HCT116 (cell line): Measurements from ENCODE around the gene OR2A42. TPM values are rescaled to one million over a fixed set of nuclear protein-coding genes. Genes with fewer than 3 reads are reported as not detected.
"Not testable (repeated sequence)": the region's sequence is repeated elsewhere in the genome, so short reads cannot be mapped to it uniquely, and the experiment has no call there.

Source experiments
- ATAC-seq: fragments of 200-7000 bp; cut with Tn5 transposase; 2 replicates; pipeline ENCODE4 v1.9.1; 2020; ENCODE audit warnings: mild to moderate bottlenecking, moderate library complexity
- BruUV-seq: library from RNA; stranded (reverse); fragments of 400-500 nt; replicated peaks from 2 replicates; lab custom pipeline; 2021; lab: Mats Ljungman, UMichigan
- CTCF ChIA-PET: fragments of 300-600 bp; sonication (Branson Sonifier 250); formaldehyde crosslinking; loops from one replicate; lab custom pipeline; 2021; ENCODE audit warnings: antibody characterized with exemption; lab: Charles Lee
- POLR2A ChIA-PET: fragments of 300-600, 350-600 bp; sonication (Branson Sonifier 250); formaldehyde crosslinking; loops from one replicate; lab custom pipeline; 2021; ENCODE audit warnings: antibody characterized with exemption; lab: Charles Lee
- RAD21 ChIA-PET, 2 experiments: fragments of 300-600 bp; sonication (Branson Sonifier 250); formaldehyde crosslinking; loops; one replicate each; lab custom pipeline; 2023; ENCODE audit warnings: low total read pairs in 2 of 2; ENCODE audit not compliant: uncharacterized antibody in 2 of 2, unreplicated experiment in 2 of 2, low non-redundant PET in 1 of 2; lab: Charles Lee
- DNase-seq: peaks from one replicate; pipeline ENCODE4 v3.0.0-alpha.2; 2010; ENCODE audit warnings: low read depth, low spot score
- H2AFZ ChIP-seq: fragments of 200-600 bp; shearing (Covaris generic), sonication (generic); 2 replicates; pipeline ENCODE4 v1.6.1; 2017; ENCODE audit warnings: low read depth, mixed run types, mixed read lengths, antibody characterized with exemption, low read length; ENCODE audit not compliant: poor library complexity, severe bottlenecking
- H3K27ac ChIP-seq: 2 replicates; pipeline ENCODE4 v1.5.1; 2012; ENCODE audit warnings: low read depth, low read length
- H3K27me3 ChIP-seq: fragments of 200-600 bp; sonication (generic); 2 replicates; pipeline ENCODE4 v1.6.1; 2016; ENCODE audit warnings: mixed run types, low read length, mixed read lengths; ENCODE audit not compliant: insufficient read depth
- H3K36me3 ChIP-seq, 2 experiments: fragments of 200-500 bp in 1 of 2; fragments of 200-600 bp in 1 of 2; sonication (Bioruptor generic) in 1 of 2; sonication (generic) in 1 of 2; 2 replicates each; pipeline versions ENCODE4 v1.5.1 to v1.6.1; 2014 to 2016; ENCODE audit warnings: low read length in 2 of 2, inconsistent platforms in 1 of 2, mixed read lengths in 1 of 2, mixed run types in 1 of 2; ENCODE audit not compliant: insufficient read depth in 2 of 2, control insufficient read depth in 1 of 2
- H3K4me1 ChIP-seq, 2 experiments: fragments of 200-600 bp in 1 of 2; sonication (generic) in 1 of 2; 2 replicates each; pipeline versions ENCODE4 v1.5.1 to v1.6.1; 2012 to 2017; ENCODE audit warnings: low read length in 2 of 2, inconsistent platforms in 1 of 2, mild to moderate bottlenecking in 1 of 2, mixed read lengths in 1 of 2, mixed run types in 1 of 2, moderate library complexity in 1 of 2; ENCODE audit not compliant: insufficient read depth in 2 of 2, control insufficient read depth in 1 of 2
- H3K4me2 ChIP-seq: fragments of 200-600 bp; sonication (generic); 2 replicates; pipeline ENCODE4 v1.6.1; 2017; ENCODE audit warnings: mixed run types, low read length, mixed read lengths
- H3K4me3 ChIP-seq, 2 experiments: fragments of 200-600 bp in 1 of 2; sonication (generic) in 1 of 2; replicated peaks in 1 of 2; 2 replicates each; pipeline ENCODE4 v1.5.1; 2011 to 2016; ENCODE audit warnings: low read length in 2 of 2, control low read depth in 1 of 2, low read depth in 1 of 2, mild to moderate bottlenecking in 1 of 2, mixed read lengths in 1 of 2, mixed run types in 1 of 2
- H3K79me2 ChIP-seq: fragments of 200-600 bp; sonication (generic); 2 replicates; pipeline ENCODE4 v1.6.1; 2017; ENCODE audit warnings: mild to moderate bottlenecking, mixed run types, low read length, moderate library complexity, mixed read lengths; ENCODE audit not compliant: insufficient read depth
- H3K9ac ChIP-seq: fragments of 200-600 bp; sonication (generic); 2 replicates; pipeline ENCODE4 v1.6.1; 2016; ENCODE audit warnings: low read length, mixed read lengths
- H3K9me2 ChIP-seq: fragments of 200-600 bp; sonication (generic), shearing (Covaris generic); 2 replicates; pipeline ENCODE4 v1.6.1; 2017; ENCODE audit warnings: mixed run types, mild to moderate bottlenecking, moderate library complexity; ENCODE audit not compliant: insufficient read depth
- H3K9me3 ChIP-seq, 2 experiments: fragments of 200-500 bp in 1 of 2; fragments of 200-600 bp in 1 of 2; sonication (Bioruptor generic) in 1 of 2; sonication (generic) in 1 of 2; 2 replicates each; pipeline ENCODE4 v1.6.1; 2014 to 2017; ENCODE audit warnings: low read length in 2 of 2, mixed read lengths in 2 of 2, inconsistent platforms in 1 of 2, low read depth in 1 of 2, mild to moderate bottlenecking in 1 of 2, mixed run types in 1 of 2, moderate library complexity in 1 of 2; ENCODE audit not compliant: control insufficient read depth in 1 of 2, insufficient read depth in 1 of 2
- H4K20me1 ChIP-seq: fragments of 200-600 bp; sonication (generic), shearing (Covaris generic); 2 replicates; pipeline ENCODE4 v1.6.1; 2017; ENCODE audit warnings: mixed run types, mild to moderate bottlenecking, moderate library complexity; ENCODE audit not compliant: insufficient read depth
- intact Hi-C: fragments of 100-400 bp; cut with micrococcal nuclease; formaldehyde crosslinking; loops from 2 replicates; pipeline ENCODE4 v1.10.0; 2022
- total RNA-seq: library from RNA; stranded (reverse); gene quantifications from one replicate; pipeline ENCODE4 v1.2.1, GENCODE V29; 2021; ENCODE audit not compliant: unreplicated experiment

Gene OR2A42
- total RNA-seq, 1 experiment from 2014 or later = not detected

GRCh38 chr7:144238530-144239082, 799 bp downstream of the OR2A42 start:
- BruUV-seq = not testable (repeated sequence)

GRCh38 chr7:144233039-144233438, 6.4 kb downstream of the OR2A42 start:
- BruUV-seq, H2AFZ ChIP-seq, intact Hi-C loops, H3K36me3 ChIP-seq, H3K9ac ChIP-seq, H3K27ac ChIP-seq, CTCF ChIA-PET, H4K20me1 ChIP-seq, ATAC-seq, H3K4me3 ChIP-seq, H3K27me3 ChIP-seq, RAD21 ChIA-PET, POLR2A ChIA-PET, DNase-seq, H3K4me2 ChIP-seq, H3K9me2 ChIP-seq, H3K79me2 ChIP-seq, H3K9me3 ChIP-seq, H3K4me1 ChIP-seq: not testable (repeated sequence)

More at GRCh38 chr7:144238530-144239082, 799 bp downstream of the OR2A42 start:
- intact Hi-C loops, H2AFZ ChIP-seq, CTCF ChIA-PET, H3K9me2 ChIP-seq, ATAC-seq, DNase-seq, H3K79me2 ChIP-seq, H3K27ac ChIP-seq, POLR2A ChIA-PET, H4K20me1 ChIP-seq, H3K27me3 ChIP-seq, H3K4me1 ChIP-seq, H3K4me2 ChIP-seq, H3K9me3 ChIP-seq, RAD21 ChIA-PET, H3K36me3 ChIP-seq, H3K4me3 ChIP-seq, H3K9ac ChIP-seq: not testable (repeated sequence)

- DNase-seq, H2AFZ ChIP-seq, CTCF ChIA-PET, H3K27me3 ChIP-seq, POLR2A ChIA-PET, H3K9ac ChIP-seq, H3K79me2 ChIP-seq, RAD21 ChIA-PET, H4K20me1 ChIP-seq, H3K4me2 ChIP-seq, BruUV-seq, H3K9me2 ChIP-seq, H3K4me1 ChIP-seq, H3K27ac ChIP-seq, intact Hi-C loops, H3K9me3 ChIP-seq, H3K4me3 ChIP-seq, H3K36me3 ChIP-seq, ATAC-seq: not testable (repeated sequence)
Measured at GRCh38 chr7:144231027-144231426, 8.4 kb downstream of the OR2A42 start.

GRCh38 chr7:144228810-144229209, 10.6 kb downstream of the OR2A42 start:
- POLR2A ChIA-PET, CTCF ChIA-PET, H4K20me1 ChIP-seq, H3K4me3 ChIP-seq, H3K9me2 ChIP-seq, DNase-seq, H3K9me3 ChIP-seq, H3K36me3 ChIP-seq, H3K27me3 ChIP-seq, H3K4me1 ChIP-seq, H3K9ac ChIP-seq, BruUV-seq, H3K4me2 ChIP-seq, RAD21 ChIA-PET, H2AFZ ChIP-seq, intact Hi-C loops, H3K79me2 ChIP-seq, H3K27ac ChIP-seq: not testable (repeated sequence)
- ATAC-seq = peak; percentile 49
